Nasal cavity respiratory epithelium epithelial cell of viscerocranial mucosa (primary cell): ENCODE results near the gene RPS15A. TPM values are rescaled to one million over a fixed set of nuclear protein-coding genes. Genes with fewer than 3 reads are reported as not detected.

Experiments
- total RNA-seq: library from RNA; depleted of rRNA; stranded (reverse); fragments of >200 nt; gene quantifications from 2 replicates; pipeline ENCODE4 v1.2.3, GENCODE V29; 2014

The RPS15A gene
- total RNA-seq: 1,369 and 1,634 TPM in 2 replicates

GRCh38 chr16:18789850-18790706 is at the start of gene RPS15A:
Gene RPS15A, minus strand, starts transcription at chr16:18790334. Its CDS starts 1,221 bp downstream, at chr16:18789113.

DNA sequence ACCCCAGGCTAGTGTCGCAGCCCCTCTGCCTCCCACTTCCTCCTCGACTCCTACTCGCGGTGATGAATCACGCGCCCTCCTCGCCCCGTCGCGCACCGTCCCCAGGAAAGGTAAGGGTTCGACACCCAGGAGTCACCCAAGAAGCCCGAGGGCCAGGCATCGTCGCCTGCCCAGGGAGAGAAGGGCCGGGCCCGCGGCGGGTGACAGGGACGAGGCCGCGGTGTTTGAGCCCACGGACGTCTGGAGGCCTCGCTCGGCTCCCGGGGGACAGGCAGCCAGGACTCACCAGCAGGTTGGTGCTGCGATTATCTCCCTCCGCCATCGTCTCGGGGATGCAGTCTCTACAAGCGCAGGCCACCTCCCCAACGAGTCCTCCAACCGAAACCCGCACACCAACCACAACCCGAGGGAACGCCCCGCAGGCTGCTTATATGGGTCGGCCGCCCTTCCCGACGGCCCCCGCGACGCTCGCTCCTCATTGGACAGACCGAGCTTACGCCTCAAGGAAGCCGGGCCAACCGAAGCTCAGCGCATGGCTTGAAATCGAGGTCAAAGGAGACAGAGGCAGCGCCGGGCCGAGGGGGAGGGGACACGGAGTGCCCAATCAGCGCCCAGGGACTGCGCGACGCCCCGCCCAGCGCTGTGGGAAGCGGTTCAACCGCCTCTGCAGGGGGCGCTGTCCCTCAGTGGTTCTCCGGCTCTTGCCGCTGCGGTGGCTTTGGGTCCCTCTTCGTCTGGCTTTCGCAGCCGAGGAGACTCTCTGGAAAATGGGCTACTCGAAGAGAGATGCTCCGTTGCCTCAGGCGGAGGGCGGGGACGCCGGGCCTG is 11.2 kb upstream of the RPS15A start, which contains the start of gene ARL6IP1:
Gene ARL6IP1, minus strand, starts transcription at position 405 of the 828 bp plus-strand sequence. Its CDS starts 83 bp downstream, at position 322.

Other genes with a start within 250 kb of the RPS15A start
- 204 and 292 TPM in 2 replicates for gene NOMO2, start 228.2 kb downstream of the RPS15A start, total RNA-seq
- 145 and 203 TPM in 2 replicates for gene ARL6IP1, start 11.2 kb upstream of the RPS15A start, total RNA-seq
- 111 and 154 TPM in 2 replicates for gene SMG1, start 136.1 kb upstream of the RPS15A start, total RNA-seq
- 4.1 and 5.5 TPM in 2 replicates for gene TMC7, start 193.6 kb upstream of the RPS15A start, total RNA-seq